Hepatocyte (in vitro differentiated cells): ENCODE data around the gene ZNF185. TPM values are rescaled to one million over a fixed set of nuclear protein-coding genes. Genes with fewer than 3 reads are reported as not detected.

ENCODE experiments used
- DNase-seq: peaks from one replicate; pipeline ENCODE4 v3.0.0-alpha.2; 2016; ENCODE audit warnings: low spot score
- H2AFZ ChIP-seq: fragments of 200-600 bp; sonication (generic); 2 replicates; pipeline ENCODE4 v1.6.0; 2016; ENCODE audit warnings: antibody characterized with exemption, mild to moderate bottlenecking
- H3K27ac ChIP-seq: fragments of 200-600 bp; sonication (generic); 2 replicates; pipeline ENCODE4 v1.5.1; 2016; ENCODE audit warnings: mild to moderate bottlenecking
- H3K27me3 ChIP-seq: fragments of 200-600 bp; sonication (generic); 2 replicates; pipeline ENCODE4 v1.6.1; 2016
- H3K36me3 ChIP-seq: fragments of 200-600 bp; sonication (generic); replicated peaks from 2 replicates; pipeline ENCODE4 v1.5.1; 2016; ENCODE audit warnings: low read depth; ENCODE audit not compliant: insufficient read depth
- H3K4me1 ChIP-seq: fragments of 200-600 bp; sonication (generic); 2 replicates; pipeline ENCODE4 v1.5.1; 2016; ENCODE audit warnings: mild to moderate bottlenecking, moderate library complexity; ENCODE audit not compliant: insufficient read depth
- H3K4me2 ChIP-seq: fragments of 200-600 bp; sonication (generic); 2 replicates; pipeline ENCODE4 v1.6.0; 2016
- H3K4me3 ChIP-seq: fragments of 200-600 bp; sonication (generic); 2 replicates; pipeline ENCODE4 v1.5.1; 2016; ENCODE audit warnings: mild to moderate bottlenecking
- H3K79me2 ChIP-seq: fragments of 200-600 bp; sonication (generic); 2 replicates; pipeline ENCODE4 v1.6.0; 2017; ENCODE audit warnings: mild to moderate bottlenecking
- H3K9me2 ChIP-seq: fragments of 200-600 bp; sonication (generic); replicated peaks from 2 replicates; pipeline ENCODE4 v1.6.0; 2017; ENCODE audit warnings: mild to moderate bottlenecking; ENCODE audit not compliant: insufficient read depth
- H3K9me3 ChIP-seq: fragments of 200-600 bp; sonication (generic); 2 replicates; pipeline ENCODE4 v1.5.1; 2016; ENCODE audit warnings: low read depth, mild to moderate bottlenecking
- H4K20me1 ChIP-seq: fragments of 200-600 bp; sonication (generic); 2 replicates; pipeline ENCODE4 v1.6.0; 2016; ENCODE audit warnings: mild to moderate bottlenecking; ENCODE audit not compliant: insufficient read depth, poor library complexity, severe bottlenecking
- CTCF ChIP-seq: fragments of 200-600 bp; sonication (generic); IDR thresholded peaks from 2 replicates; pipeline ENCODE4 v1.5.1; 2016; ENCODE audit warnings: antibody characterized with exemption, mild to moderate bottlenecking; ENCODE audit not compliant: poor library complexity
- EZH2 ChIP-seq: fragments of 200-600 bp; sonication (generic); IDR thresholded peaks from 2 replicates; pipeline ENCODE4 v1.6.1; 2016; ENCODE audit warnings: antibody characterized with exemption, mild to moderate bottlenecking, borderline replicate concordance
- EZH2phosphoT487 ChIP-seq: fragments of 200-600 bp; sonication (generic); IDR thresholded peaks from one replicate; pipeline ENCODE4 v1.6.1; 2018; ENCODE audit warnings: antibody characterized with exemption, mild to moderate bottlenecking, low read depth, moderate library complexity; ENCODE audit not compliant: unreplicated experiment, severe bottlenecking
- WGBS: methylation state at CpG from one replicate; pipeline ENCODE4 v1.1.6; 2016; ENCODE audit warnings: low lambda C conversion rate; ENCODE audit errors: missing lambda C conversion rate; 5-methylcytosine and 5-hydroxymethylcytosine counted together
- polyA plus RNA-seq: library from polyadenylated mRNA; unstranded; fragments of >200 nt; fragmentation: Nextera tagmentation; extraction: Ambion mirVana; gene quantifications from 2 replicates; pipeline ENCODE4 v1.2.1, GENCODE V29; 2016
- total RNA-seq: library from RNA; depleted of rRNA; stranded (reverse); fragments of >200 nt; gene quantifications from 2 replicates; pipeline ENCODE4 v1.2.3, GENCODE V29; 2014

ZNF185 gene
- total and polyA plus RNA-seq, 2 experiments from 2014 or later, result 10.8 to 18.1 TPM

DNA sequence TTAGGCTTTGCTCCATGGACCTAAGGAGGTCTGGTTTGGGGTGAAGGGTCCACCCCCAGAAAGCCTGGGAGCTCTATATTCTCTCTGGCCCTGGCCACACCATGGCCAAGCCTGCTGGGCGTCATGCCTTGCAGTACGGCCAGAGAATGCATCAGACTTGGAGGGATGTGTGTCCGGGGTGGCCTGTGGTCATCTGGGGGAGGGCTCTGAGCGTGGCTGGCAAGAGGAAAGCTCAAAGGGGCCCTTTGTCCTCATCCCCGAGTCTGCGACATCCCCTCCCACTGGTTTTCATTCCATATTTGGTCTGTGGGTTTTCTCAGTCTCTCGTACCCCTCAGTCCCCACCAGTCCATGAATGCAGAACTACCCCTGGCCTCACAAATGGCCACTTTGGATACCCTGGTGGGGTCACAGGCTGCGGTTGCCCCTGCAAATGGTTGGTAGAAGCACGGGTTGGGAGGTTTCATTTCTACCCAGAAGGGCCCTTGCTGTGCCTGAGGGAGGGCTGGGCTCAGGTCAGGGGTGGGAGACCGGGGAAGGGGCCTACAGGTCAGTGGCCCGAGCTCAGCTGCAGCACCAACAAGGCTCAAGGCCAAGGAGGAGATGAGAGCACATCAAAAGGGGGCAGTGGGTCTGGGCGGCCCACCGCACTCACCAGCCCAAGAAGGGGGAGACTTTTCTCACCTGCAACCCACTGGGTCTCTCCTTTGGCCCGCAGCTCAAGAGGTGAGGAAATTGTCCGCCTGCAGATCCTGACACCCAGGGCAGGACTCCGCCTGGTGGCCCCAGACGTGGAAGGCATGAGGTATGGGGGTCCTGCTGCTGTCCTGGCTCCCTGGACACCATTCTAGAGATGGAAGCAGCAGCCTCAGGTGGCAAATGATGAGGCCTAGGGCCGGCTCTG, 30.2 kb downstream of the ZNF185 start:
- no peak for TF ChIP-seq CTCF
- no peak for TF ChIP-seq EZH2
- no peak for TF ChIP-seq EZH2phosphoT487
- 83% methylated on average over 18 of the region's 18 CpGs for WGBS
- no peak overlapping the region for H3K27ac ChIP-seq

DNA sequence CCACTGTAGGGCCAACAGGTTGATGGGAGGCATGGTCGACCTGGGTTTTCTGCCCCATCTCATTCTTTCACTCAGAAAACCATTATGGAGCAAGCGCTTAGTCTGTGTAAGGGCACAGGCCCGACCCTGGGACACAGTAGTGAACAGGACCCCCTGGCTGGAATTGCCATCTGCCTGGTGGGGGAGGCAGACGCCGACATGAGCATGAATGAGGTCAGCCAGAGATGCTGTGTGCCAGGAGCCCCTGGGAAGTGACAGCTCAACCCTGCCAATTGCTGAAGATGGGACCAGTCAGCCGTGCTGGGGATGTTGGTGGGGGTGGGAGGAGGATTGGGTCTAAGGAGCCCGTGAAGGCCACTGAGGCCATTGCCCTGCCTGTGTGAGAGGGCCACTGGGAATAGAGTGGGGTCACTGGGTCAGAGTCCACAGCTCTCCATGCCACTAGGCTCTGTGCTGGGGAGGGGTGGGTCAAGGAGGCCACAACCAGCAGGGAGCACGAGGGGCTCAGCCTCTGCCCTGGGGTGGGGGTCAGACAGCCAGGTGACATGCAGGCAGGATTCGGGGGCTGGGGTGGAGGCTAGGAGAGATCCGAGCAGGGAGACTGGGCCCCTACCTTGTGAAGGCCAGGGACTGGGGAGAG, 31.0 kb downstream of the ZNF185 start:
- H3K36me3 ChIP-seq, result no peaks in the 10 kb centered on the region
- WGBS, result 73% methylated on average over 8 of the region's 10 CpGs
- TF ChIP-seq EZH2phosphoT487 (no peak), CTCF (no peak), EZH2 (no peak)
- DNase-seq, result no peak
- no peak overlapping the region for H3K27ac ChIP-seq
- no peaks in the 10 kb centered on the region for H4K20me1 ChIP-seq
- H3K27me3 ChIP-seq, result no peaks in the 10 kb centered on the region
- H3K9me3 ChIP-seq, result no peaks in the 10 kb centered on the region
- H3K4me2 ChIP-seq, result no peak overlapping the region
- H2AFZ ChIP-seq, result no peak overlapping the region
- H3K4me3 ChIP-seq, result no peak overlapping the region
- no peaks in the 10 kb centered on the region for H3K9me2 ChIP-seq
- H3K79me2 ChIP-seq, result no peaks in the 10 kb centered on the region
- no peaks in the 10 kb centered on the region for H3K4me1 ChIP-seq

More for the DNA sequence above, 30.2 kb downstream of the ZNF185 start:
- Histone ChIP-seq H2AFZ (no peak overlapping the region), H3K9me3 (no peaks in the 10 kb centered on the region), H3K79me2 (no peaks in the 10 kb centered on the region), H3K4me1 (no peaks in the 10 kb centered on the region), H3K4me3 (no peak overlapping the region), H4K20me1 (no peaks in the 10 kb centered on the region), H3K4me2 (no peak overlapping the region), H3K36me3 (no peaks in the 10 kb centered on the region), H3K9me2 (no peaks in the 10 kb centered on the region), H3K27me3 (no peaks in the 10 kb centered on the region)
- DNase-seq, result no peak

DNA sequence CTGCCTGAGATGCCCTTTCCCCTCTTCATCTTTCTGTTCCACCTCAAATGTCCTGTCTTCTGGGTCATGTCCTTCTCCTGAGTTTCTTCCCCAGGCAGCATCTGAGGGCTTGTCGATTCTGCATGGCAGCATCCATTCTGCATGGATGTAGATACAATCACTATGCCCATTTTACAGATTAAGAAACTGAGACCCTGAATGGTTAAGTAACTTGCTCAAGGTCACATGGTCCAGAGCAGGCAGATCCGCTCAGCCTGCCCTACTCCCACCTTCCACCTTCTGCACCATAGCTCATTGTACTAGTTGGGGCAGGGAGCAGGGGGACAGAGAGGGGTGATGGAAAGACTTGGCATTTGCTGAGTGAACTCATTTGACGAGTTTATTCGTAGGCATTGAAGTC, 32.0 kb downstream of the ZNF185 start:
- Histone ChIP-seq H3K79me2 (no peaks in the 10 kb centered on the region), H3K4me3 (no peak overlapping the region), H3K27me3 (no peaks in the 10 kb centered on the region), H3K4me2 (no peak overlapping the region), H3K9me3 (no peaks in the 10 kb centered on the region), H3K9me2 (no peaks in the 10 kb centered on the region), H3K4me1 (no peaks in the 10 kb centered on the region), H3K36me3 (no peaks in the 10 kb centered on the region), H2AFZ (no peak overlapping the region), H3K27ac (no peak overlapping the region), H4K20me1 (no peaks in the 10 kb centered on the region)
- no peak for TF ChIP-seq CTCF
- no peak for TF ChIP-seq EZH2
- TF ChIP-seq EZH2phosphoT487, result no peak
- no peak for DNase-seq
- WGBS, result 64% methylated on average over 4 of the region's 4 CpGs
